Vagina (tissue), 2 donors: Measurements from ENCODE around the gene WASF1.

ENCODE experiments used
- CTCF ChIP-seq, 3 experiments: fragments of 450-650 bp in 2 of 3; fragments of 200-600 bp in 1 of 3; sonication (generic) in 1 of 3; IDR thresholded peaks; one replicate each; pipeline ENCODE4 v1.5.1; 2017 to 2019; ENCODE audit warnings: antibody characterized with exemption in 3 of 3, mild to moderate bottlenecking in 2 of 3, moderate library complexity in 2 of 3
- POLR2A ChIP-seq, 2 donors: fragments of 450-650 bp; IDR thresholded peaks; one replicate each; pipeline ENCODE4 v1.6.1; 2017; ENCODE audit warnings: antibody characterized with exemption in 2 of 2, mild to moderate bottlenecking in 2 of 2, moderate library complexity in 2 of 2

DNA sequence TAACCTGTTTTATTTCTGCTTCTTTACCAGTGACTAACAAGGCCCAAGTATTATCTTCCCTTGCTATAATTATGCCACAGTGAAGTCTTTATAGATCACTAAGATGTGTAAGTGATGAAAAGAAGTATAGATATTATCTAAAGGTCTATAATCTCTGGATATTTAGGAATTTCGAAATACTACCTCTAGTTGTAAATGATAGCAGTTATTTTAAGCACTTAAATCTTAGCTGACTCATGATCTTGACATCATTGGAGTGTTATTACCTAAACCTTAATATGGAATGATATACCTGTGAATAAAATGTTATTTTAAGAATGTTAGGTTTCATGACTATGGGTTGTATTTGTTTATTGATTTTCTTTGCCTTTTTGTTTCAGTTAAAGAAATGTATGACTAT lies 32.3 kb upstream of the WASF1 start:
- TF ChIP-seq CTCF (IDR thresholded peaks at IDR 0.05), result no peak
- no peak for TF ChIP-seq POLR2A (IDR thresholded peaks at IDR 0.05)
